Fibroblast of peridontal ligament (primary cell): ENCODE data around the gene SRF.

Experiments used
- DNase-seq: peaks from one replicate; pipeline ENCODE4 v3.0.0-alpha.2; 2010; ENCODE audit errors: extremely low read depth

Gene SRF

DNA sequence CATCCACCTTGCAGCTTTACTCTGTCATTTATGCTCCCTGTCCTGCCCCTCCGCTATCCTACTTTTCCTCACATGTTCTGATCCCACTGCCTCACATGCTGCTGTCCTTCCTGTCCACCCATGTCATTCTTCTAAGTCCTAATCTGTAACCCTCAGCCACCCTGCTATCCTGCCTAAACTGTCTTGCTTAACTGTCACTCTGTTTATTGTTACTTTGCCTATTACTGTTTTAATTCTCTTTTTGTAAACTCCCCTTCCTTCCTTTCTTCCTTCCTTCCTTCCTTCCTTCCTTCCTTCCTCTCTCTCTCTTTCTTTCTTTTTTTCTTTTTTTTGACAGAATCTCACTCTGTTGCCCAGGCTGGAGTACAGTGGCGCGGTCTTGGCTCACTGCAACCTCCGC lies 12.4 kb downstream of the SRF start:
- no peak for DNase-seq

DNA sequence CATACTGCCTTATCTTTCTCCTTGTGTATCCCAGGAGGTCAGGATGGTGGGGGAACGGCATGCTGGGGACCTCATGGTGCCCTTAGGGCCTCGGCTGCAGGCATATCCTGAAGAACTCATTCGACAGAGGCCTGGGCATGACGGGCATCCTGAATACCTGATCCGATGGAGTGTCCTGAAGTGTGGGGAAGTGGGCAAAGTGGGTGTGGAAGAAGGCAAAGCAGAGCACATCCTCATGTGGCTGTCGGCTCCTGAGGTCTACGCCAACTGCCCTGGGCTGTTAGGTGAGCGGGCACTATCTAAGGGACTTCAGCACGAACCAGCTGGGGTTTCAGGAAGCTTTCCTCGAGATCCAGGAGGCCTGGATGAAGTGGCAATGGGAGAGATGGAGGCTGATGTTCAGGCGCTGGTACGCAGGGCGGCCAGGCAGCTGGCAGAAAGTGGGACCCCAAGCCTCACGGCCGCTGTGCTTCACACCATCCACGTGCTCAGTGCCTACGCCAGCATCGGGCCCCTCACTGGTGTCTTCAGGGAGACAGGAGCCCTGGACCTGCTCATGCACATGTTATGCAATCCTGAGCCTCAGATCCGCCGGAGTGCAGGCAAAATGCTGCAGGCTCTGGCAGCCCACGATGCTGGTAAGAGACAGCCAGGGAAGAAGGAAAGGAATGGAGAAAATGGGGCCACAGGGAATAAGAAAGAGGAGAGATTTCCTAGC lies 13.4 kb downstream of the SRF start:
- DNase-seq, result no peak

DNA sequence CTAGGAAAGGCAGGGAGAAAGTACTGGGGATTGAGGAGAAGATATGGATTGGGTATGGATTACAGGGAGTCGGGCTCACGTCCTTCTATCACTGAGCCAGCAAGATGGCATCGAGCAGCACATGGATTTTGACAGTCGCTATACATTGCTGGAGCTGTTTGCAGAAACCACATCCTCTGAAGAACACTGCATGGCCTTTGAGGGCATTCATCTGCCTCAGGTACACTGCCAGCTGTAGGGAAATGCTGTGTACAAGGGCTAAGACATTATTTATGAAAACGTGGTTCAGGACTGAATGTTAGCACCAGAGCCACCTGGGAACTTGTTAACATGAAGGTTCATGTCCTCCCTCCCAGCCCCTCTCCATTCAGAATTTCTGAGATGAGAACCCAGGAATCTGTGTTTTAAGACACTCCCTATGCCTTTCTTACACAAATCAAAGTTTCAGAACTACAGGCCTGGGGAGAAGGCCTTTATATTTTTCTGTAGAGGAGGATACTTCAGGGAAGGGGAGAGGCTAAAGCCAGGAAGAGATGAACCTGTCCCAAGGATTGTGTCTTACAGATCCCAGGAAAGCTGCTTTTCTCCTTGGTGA lies 14.4 kb downstream of the SRF start:
- no peak for DNase-seq

- no peak for DNase-seq
These were observed 14.9 kb downstream of the SRF start for GRCh38 chr6:43186019-43186418.

- DNase-seq, result no peak
These were observed 15.6 kb downstream of the SRF start for GRCh38 chr6:43186706-43187105.

DNA sequence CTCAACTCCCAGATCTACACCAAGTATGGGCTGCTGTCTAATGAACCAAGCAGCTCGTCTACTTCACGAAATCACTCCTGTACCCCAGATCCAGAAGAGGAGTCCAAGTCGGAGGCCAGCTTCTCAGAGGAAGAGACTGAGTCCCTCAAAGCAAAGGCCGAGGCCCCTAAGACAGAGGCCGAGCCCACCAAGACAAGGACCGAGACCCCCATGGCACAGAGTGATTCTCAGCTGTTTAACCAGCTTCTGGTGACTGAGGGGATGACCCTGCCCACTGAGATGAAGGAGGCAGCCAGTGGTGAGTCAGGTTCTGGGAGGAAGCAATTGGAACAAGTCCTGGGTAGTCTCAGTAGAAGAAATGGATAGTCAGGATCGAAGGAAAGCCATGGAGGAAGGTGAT lies 16.8 kb downstream of the SRF start:
- DNase-seq, result no peak

DNA sequence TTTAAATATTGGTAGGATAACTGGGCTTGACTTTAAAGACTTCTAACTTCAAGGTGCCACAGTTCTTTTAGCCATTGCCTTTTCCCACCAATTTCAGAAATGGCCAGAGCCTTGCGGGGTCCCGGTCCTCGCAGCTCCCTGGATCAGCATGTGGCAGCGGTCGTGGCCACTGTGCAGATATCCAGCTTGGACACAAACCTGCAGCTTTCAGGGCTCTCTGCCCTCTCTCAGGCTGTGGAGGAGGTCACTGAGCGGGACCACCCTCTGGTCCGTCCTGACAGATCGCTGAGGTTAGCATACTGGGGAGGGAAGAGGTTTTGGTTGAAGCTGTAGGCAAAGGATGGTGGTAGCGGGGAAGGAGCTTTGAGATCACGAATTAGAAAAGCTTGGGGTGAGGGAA lies 17.4 kb downstream of the SRF start:
- DNase-seq, result no peak

DNA sequence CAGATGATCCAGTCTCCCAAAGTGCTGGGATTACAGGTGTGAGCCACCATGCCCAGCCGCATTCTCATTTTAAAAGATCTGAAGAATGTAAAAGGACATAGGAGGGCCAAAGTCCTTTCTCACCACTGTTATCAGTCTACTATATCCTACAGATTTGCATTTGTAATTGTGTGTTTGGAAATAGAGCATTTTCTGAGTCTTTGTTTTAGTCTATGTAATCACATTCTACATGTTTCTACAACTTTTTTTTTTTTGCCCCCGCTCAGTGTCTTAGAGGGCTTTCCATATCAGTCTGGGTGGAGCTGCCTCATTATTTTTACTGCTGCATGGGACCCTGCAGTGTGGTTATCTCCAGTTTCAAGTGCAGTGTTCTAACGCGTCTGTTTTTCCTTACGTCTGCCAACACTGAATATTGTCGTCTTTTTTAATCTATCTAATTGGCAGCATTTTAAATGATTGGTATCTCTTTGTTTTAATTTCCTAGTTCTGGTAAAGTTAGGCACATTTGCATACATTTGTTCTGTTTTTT lies 18.8 kb downstream of the SRF start:
- DNase-seq, result no peak

GRCh38 chr6:43192911-43193310 lies 21.8 kb downstream of the SRF start:
- DNase-seq, result no peak

GRCh38 chr6:43193929-43194328 lies 22.9 kb downstream of the SRF start:
- DNase-seq, result no peak

- no peak for DNase-seq
These were observed 25.3 kb downstream of the SRF start for GRCh38 chr6:43196337-43196736.

DNA sequence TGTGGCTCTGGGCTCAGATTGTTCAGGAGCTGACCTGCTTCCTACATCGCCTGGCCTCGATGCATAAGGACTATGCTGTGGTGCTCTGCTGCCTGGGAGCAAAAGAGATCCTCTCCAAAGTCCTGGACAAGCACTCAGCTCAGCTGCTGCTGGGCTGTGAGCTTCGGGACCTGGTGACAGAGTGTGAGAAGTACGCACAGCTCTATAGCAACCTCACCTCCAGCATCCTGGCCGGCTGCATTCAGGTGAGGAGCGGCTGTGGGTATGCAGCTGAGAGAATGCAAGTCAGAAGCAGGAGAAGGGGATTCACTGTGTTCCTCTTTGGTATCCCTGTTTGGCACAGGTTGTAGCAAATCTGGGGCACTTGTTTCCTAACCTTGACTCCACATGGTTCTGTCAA lies 28.8 kb downstream of the SRF start:
- DNase-seq, result no peak

DNA sequence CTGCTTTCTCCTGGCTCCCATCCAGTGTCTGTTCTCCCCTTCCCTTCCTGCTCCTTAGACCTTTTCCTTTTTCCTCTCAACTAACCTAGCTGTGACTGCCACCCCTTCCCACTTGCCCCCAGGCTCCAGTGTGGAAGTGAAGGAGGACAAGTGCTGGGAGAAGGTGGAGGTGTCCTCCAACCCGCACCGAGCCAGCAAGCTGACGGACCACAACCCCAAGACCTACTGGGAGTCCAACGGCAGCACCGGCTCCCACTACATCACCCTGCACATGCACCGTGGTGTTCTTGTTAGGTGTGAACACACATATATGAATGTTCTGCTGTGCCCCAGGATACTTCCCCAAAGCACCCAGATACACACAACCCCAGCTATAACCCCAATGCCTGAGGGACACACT lies 29.5 kb downstream of the SRF start:
- DNase-seq, result no peak

GRCh38 chr6:43202451-43202850 lies 31.4 kb downstream of the SRF start:
- DNase-seq, result no peak

DNA sequence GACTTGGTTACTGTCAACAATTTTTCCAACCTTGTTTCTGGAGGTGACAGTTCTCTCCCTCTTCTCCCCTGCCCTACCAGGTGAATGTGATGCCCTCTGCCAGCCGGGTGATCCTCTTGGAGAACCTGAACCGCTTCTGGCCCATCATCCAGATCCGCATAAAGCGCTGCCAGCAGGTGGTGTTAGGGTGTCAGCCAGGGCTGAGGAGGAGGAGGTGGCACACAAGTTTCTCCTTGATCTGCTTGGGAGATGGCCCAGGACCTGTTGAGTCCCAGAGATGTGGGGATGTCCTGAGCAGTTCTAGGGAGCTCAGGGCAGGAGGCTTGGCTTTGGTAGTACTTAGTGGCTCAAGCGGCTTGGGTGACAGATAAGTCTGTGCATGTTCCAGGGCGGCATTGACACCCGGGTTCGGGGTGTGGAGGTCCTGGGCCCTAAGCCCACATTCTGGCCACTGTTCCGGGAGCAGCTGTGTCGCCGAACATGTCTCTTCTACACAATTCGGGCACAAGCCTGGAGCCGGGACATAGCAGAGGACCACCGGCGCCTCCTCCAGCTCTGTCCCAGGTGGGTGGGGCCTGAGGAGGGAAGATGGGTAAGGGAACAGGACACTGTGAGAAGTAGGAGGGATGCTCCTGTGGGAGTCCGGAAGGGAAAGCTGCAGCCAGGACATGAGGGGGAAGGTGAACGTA lies 32.1 kb downstream of the SRF start:
- DNase-seq, result no peak

GRCh38 chr6:43203718-43204095 lies 32.6 kb downstream of the SRF start:
- no peak for DNase-seq

- no peak for DNase-seq
These were observed 33.4 kb downstream of the SRF start for GRCh38 chr6:43204271-43205105.

GRCh38 chr6:43205849-43206248 lies 34.8 kb downstream of the SRF start:
- DNase-seq, result no peak

- DNase-seq, result no peak
These were observed 36.2 kb downstream of the SRF start for GRCh38 chr6:43207286-43207685.

DNA sequence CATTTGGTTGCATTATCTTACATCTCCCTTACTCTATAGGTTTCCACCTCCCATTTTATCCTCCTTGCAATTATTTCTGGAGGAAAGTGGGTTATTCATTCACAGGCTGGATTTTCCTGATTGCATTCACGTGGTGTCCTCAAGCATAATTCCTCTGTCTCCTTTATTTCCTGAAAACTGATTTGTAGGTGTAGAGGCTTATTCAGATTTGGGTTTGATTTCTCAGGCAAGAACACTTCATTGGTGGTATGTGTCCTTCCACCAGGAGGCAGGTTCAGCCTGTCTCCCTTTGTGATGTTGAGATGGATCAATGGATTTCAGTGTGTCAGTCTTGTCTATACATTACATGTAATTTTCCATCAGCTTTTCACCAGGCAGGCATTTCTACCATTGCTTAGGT lies 40.9 kb downstream of the SRF start:
- no peak for DNase-seq

DNA sequence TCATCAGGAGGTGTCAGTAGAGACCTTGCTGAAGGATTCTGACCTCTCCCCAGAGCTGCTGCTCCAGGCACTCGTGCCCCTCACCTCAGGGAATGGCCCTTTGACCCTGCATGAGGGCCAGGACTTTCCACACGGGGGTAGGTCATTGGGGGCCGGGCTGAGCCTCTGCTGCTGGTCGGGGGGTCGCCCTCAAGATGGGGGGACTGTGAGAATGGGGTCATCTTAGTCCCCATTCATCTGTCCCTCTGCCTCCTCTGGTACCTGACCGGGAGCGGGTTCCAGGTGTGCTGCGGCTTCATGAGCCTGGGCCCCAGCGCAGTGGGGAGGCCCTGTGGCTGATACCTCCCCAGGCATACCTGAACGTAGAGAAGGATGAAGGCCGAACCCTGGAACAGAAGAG lies 42.4 kb downstream of the SRF start:
- DNase-seq, result no peak

DNA sequence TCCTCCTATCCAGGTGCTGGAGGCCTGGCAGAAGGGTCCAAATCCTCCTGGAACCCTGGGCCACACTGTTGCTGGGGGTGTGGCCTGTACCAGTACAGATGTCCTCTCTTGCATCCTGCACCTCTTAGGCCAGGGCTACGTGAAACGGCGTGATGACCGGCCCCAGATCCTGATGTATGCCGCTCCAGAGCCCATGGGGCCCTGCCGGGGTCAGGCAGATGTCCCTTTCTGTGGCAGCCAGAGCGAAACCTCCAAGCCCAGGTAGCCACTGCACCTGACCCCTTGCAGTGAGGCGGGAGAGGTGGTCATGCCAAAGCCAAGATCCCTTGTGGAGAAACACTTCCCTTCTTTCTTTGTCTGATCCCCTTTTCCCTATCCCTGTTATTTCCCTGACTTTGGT lies 44.0 kb downstream of the SRF start:
- no peak for DNase-seq
